Parathyroid adenoma (tissue), 2 donors: ENCODE results near the gene HOXD8.

Source experiments
- H2AFZ ChIP-seq: fragments of 300-600 bp; sonication (generic); one replicate; pipeline ENCODE4 v1.7.0; 2017; ENCODE audit warnings: antibody characterized with exemption, mild to moderate bottlenecking
- H3K27ac ChIP-seq: fragments of 300-600 bp; sonication (generic); one replicate; pipeline ENCODE4 v1.7.0; 2017
- H3K27me3 ChIP-seq: fragments of 300-600 bp; sonication (generic); one replicate; pipeline ENCODE4 v1.7.0; 2017; ENCODE audit warnings: low read length; ENCODE audit not compliant: control insufficient read depth, insufficient read depth
- H3K36me3 ChIP-seq: fragments of 300-600 bp; sonication (generic); one replicate; pipeline ENCODE4 v1.7.0; 2017; ENCODE audit warnings: low read length; ENCODE audit not compliant: control insufficient read depth, insufficient read depth
- H3K4me1 ChIP-seq: fragments of 300-600 bp; sonication (generic); one replicate; pipeline ENCODE4 v1.7.0; 2017; ENCODE audit warnings: control low read depth
- H3K4me2 ChIP-seq: fragments of 300-600 bp; sonication (generic); one replicate; pipeline ENCODE4 v1.7.0; 2017; ENCODE audit warnings: low read length
- H3K4me3 ChIP-seq: fragments of 300-600 bp; sonication (generic); one replicate; pipeline ENCODE4 v1.7.0; 2017; ENCODE audit warnings: low read depth, low read length
- H3K79me2 ChIP-seq: fragments of 300-600 bp; sonication (generic); one replicate; pipeline ENCODE4 v1.7.0; 2017; ENCODE audit warnings: control low read depth
- H3K9ac ChIP-seq: fragments of 300-600 bp; sonication (generic); one replicate; pipeline ENCODE4 v1.7.0; 2017; ENCODE audit warnings: mild to moderate bottlenecking
- H3K9me3 ChIP-seq: fragments of 300-600 bp; sonication (generic); one replicate; pipeline ENCODE4 v1.7.0; 2017; ENCODE audit warnings: low read length; ENCODE audit not compliant: control insufficient read depth
- TF ChIP-seq, protein P1 (sequence below): fragments of 300-600 bp; sonication (generic); IDR thresholded peaks from one replicate; pipeline ENCODE4 v1.7.0; 2017; ENCODE audit warnings: antibody characterized with exemption, mild to moderate bottlenecking
- donor health status: primary hyperparathyroidism.

Gene HOXD8

DNA sequence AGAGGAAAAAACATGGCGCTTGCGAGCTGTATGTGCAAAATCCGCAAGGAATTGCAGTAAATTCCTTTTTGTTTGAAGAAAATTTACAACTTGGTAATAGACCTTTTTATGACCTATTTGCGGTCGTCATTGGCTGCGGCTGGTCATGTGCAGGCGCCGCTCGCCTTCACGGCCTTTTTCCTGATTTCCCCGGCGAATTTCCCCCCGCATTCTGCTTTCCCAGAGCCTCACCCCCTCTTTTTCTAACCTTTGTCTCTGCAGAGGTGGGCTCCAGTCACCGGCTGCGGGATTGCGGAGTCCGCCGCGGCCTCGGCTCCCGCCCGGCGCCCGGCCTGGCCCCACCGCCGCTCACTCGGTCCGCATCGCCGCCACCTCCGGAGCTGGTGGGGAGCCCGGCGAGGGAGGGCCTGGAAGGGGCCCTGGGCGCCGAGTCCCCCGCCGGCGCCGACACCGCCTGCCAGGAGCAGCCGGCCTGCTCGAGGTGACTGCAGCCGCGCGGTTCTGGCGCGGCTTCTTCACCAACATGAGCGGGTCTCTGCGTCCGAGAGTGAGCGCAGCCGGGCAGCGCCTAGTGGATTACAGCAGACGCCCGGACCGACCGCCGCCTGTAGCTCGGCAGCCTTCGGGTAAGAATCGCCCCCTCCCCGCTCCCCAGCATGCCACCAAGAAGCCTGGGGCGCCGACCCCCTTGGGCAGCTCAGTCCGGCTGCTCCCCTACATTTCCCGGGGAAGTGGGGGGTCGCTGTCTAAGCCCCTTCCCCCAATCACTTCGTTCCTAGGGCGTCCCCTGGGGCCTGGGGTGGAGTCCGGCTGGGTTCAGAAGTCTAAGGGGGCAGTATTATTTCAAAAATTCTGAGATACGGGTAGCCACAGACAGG lies 7.1 kb downstream of the HOXD8 start:
- Histone ChIP-seq H3K4me2 (peak overlapping the region; percentile 18), H3K36me3 (no peaks in the 10 kb centered on the region), H3K4me3 (peak overlapping the region; percentile 33), H3K27ac (no peak overlapping the region), H2AFZ (no peak overlapping the region), H3K9ac (no peak overlapping the region), H3K79me2 (no peaks in the 10 kb centered on the region), H3K27me3 (peaks cover 24% of the 10 kb centered on the region), H3K9me3 (no peaks in the 10 kb centered on the region), H3K4me1 (no peaks in the 10 kb centered on the region)
- TF ChIP-seq, protein P1, sequence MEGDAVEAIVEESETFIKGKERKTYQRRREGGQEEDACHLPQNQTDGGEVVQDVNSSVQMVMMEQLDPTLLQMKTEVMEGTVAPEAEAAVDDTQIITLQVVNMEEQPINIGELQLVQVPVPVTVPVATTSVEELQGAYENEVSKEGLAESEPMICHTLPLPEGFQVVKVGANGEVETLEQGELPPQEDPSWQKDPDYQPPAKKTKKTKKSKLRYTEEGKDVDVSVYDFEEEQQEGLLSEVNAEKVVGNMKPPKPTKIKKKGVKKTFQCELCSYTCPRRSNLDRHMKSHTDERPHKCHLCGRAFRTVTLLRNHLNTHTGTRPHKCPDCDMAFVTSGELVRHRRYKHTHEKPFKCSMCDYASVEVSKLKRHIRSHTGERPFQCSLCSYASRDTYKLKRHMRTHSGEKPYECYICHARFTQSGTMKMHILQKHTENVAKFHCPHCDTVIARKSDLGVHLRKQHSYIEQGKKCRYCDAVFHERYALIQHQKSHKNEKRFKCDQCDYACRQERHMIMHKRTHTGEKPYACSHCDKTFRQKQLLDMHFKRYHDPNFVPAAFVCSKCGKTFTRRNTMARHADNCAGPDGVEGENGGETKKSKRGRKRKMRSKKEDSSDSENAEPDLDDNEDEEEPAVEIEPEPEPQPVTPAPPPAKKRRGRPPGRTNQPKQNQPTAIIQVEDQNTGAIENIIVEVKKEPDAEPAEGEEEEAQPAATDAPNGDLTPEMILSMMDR, result no peak

DNA sequence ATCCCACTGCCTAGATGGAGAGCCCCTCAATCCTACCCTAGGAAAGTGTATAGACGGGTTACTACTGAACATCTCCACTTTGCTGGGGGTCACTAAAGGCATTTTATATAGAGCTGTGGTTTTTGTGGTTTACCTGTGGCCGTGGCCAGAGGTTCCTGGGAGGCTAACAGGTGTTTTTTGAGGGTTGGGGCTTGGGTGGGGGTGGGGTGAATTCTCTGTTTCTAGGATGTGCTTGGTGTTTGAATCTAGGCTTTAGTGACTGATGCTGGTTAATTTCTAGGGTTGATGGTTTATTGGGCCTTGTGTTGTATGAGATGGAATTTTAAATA lies 7.7 kb downstream of the HOXD8 start:
- H3K27ac ChIP-seq, result no peak overlapping the region

DNA sequence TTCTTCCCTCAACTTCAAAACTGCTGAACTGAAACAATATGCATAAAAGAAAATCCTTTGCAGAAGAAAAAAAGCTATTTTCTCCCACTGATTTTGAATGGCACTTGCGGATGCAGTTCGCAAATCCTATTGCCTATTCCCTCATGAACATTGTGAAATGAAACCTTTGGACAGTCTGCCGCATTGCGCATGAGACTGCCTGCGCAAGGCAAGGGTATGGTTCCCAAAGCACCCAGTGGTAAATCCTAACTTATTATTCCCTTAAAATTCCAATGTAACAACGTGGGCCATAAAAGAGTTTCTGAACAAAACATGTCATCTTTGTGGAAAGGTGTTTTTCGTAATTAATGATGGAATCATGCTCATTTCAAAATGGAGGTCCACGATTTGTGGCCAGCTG lies 8.4 kb downstream of the HOXD8 start:
- Histone ChIP-seq H3K4me3 (no peak overlapping the region), H3K79me2 (no peaks in the 10 kb centered on the region), H3K4me2 (no peak overlapping the region), H3K4me1 (no peaks in the 10 kb centered on the region), H3K9ac (no peak overlapping the region), H2AFZ (no peak overlapping the region), H3K27me3 (peaks cover 22% of the 10 kb centered on the region), H3K9me3 (no peaks in the 10 kb centered on the region), H3K36me3 (no peaks in the 10 kb centered on the region), H3K27ac (no peak overlapping the region)
- TF ChIP-seq, protein P1, result no peak

More for the DNA sequence above, 7.7 kb downstream of the HOXD8 start:
- no peak overlapping the region for H3K4me2 ChIP-seq
- no peaks in the 10 kb centered on the region for H3K9me3 ChIP-seq
- peaks cover 24% of the 10 kb centered on the region for H3K27me3 ChIP-seq
- no peaks in the 10 kb centered on the region for H3K4me1 ChIP-seq
- peak overlapping the region; percentile 33 for H3K4me3 ChIP-seq
- H3K36me3 ChIP-seq, result no peaks in the 10 kb centered on the region
- H3K79me2 ChIP-seq, result no peaks in the 10 kb centered on the region
- H2AFZ ChIP-seq, result no peak overlapping the region
- TF ChIP-seq, protein P1, result no peak
- no peak overlapping the region for H3K9ac ChIP-seq

DNA sequence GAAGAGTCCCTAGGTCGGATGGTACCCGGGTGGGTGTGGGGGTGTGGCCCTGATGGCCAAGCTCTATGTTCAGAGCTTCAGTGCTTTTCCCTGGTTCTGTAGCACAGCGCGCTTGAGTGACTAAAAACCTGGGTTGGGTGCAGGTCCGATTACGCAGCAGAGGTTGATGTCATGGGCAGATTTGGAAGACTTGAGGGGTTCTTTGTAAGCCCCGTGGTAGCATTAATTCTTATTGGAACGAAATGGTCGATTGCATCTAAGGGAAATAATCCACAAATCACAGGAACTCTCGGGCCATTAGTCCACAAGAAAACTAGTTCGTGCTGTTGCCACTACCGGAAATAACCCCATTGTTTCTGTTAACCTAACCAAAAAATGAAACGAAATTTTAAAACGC lies 9.0 kb downstream of the HOXD8 start:
- Histone ChIP-seq H3K4me3 (no peak overlapping the region), H3K27ac (no peak overlapping the region), H3K36me3 (no peaks in the 10 kb centered on the region), H3K79me2 (no peaks in the 10 kb centered on the region), H3K9me3 (no peaks in the 10 kb centered on the region), H3K27me3 (peaks cover 22% of the 10 kb centered on the region), H3K4me1 (no peaks in the 10 kb centered on the region), H2AFZ (no peak overlapping the region), H3K4me2 (no peak overlapping the region), H3K9ac (no peak overlapping the region)
- TF ChIP-seq, protein P1, result no peak
